Measurements from ENCODE around the gene ENOX1.
"Not testable (repeated sequence)": the region's sequence is repeated elsewhere in the genome, so short reads cannot be mapped to it uniquely, and the experiment has no call there.

The ENOX1 gene

DNA sequence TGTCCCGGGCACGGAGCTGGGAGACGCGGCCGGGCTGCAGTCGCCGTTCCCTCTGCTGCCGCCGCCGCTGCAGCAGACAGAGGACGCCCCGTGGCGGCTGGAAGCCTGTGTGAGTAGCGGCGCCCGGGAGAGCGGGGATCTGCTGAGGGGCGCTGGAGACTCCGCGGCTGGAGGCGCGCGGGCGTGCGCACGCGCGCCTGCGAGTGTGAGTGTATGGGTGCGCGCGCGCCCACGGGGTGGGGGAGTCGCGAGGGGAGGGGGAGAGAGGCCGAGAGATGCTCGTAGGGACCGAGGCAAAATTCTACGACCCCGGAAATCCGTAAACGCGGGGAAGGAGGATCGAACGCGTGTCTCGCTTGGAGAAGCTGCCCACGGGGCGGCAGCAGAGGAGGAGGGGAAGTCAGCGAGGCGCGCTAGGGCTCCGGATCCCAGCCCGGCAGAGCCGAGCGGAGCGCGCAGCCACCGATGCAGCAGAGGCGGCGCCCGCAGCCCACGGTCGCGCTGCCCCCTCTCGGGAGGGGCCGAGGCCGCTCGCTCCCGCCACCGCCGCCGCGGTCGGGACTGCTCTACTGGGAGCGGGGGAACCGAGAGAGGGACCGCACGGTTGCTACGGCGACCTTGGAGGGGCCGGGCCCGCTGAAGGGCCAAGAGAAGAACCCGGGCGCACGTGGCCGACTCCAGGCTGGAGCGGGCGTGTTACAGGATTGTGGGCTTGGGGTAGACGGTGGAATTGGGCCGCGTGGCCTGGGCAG is at the start of gene ENOX1:
ENOX1 (minus strand) TSS at position 207 of the 752 bp plus-strand sequence.
- DNase-seq (ENCODE audit: low read depth in 2 of 2), result peak in 1 of 2 experiments; percentile 30

GRCh38 chr13:43835701-43836100 is 48.9 kb upstream of the ENOX1 start:
- no peak for DNase-seq (ENCODE audit: low read depth in 2 of 2)

GRCh38 chr13:43831088-43831487 is 44.3 kb upstream of the ENOX1 start:
- DNase-seq (ENCODE audit: low read depth in 2 of 2), result no peak

DNA sequence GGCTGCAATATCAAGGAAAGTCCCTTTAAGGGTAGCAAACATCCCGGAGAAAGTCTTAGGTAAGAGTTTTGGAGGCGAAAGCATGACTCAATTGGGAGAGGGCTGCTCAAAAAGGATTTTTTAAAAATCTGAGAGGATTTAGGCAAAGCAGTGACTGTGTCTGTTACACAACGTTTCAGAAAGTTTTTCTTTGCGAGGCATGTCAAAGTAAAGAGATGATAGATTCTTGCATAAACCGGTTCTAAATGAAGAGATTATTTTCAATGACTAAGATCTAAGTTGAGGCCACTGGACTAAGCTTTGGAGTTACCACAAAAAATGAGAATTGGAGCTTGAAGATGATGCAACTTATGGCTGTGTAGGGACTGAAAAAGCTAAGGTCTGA is 43.7 kb upstream of the ENOX1 start:
- no peak for DNase-seq (ENCODE audit: low read depth in 2 of 2)

DNA sequence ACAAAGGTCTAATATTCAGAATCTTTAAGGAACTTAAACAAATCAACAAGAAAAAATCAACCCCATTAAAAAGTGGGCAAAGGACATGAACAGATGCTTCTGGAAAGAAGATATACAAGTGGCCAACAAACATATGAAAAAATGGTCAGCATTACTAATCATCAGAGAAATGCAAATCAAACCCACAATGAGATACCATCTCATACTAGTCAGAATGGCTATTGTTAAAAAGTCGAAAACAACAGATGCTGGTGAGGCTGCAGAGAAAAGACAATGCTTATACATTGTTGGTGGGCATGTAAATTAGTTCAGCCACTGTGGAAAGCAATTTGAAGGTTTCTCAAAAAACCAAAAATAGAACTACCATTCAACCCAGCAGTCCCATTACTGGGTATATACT is 37.9 kb upstream of the ENOX1 start:
- DNase-seq (ENCODE audit: low read depth in 2 of 2), result not testable (repeated sequence)

DNA sequence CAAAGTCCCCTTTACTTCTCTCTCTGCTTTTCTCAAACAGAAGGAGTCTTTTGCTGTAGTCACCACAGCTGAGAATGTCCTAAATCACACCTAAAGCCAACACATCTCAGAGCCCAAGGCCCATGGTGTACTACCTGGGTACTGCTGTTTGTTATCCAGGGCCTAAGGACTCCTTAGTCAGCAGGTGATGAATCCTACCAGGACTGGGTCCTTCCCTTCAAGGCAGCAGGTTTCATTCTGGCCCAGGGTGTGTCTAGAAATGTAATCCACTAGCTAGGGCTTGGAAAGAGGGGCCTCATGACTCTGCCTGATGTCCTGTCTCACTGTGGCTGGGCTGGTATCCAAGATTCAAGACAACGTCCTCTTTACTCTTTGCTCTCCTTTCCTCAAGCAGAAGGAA is 36.2 kb upstream of the ENOX1 start:
- no peak for DNase-seq (ENCODE audit: low read depth in 2 of 2)

- DNase-seq (ENCODE audit: low read depth in 2 of 2), result no peak
These were observed 29.7 kb upstream of the ENOX1 start for GRCh38 chr13:43816401-43816889.

GRCh38 chr13:43815204-43815603 is 28.4 kb upstream of the ENOX1 start:
- DNase-seq (ENCODE audit: low read depth in 2 of 2), result no peak

- DNase-seq (ENCODE audit: low read depth in 2 of 2), result no peak
These were observed 21.9 kb upstream of the ENOX1 start for GRCh38 chr13:43808676-43809075.

DNA sequence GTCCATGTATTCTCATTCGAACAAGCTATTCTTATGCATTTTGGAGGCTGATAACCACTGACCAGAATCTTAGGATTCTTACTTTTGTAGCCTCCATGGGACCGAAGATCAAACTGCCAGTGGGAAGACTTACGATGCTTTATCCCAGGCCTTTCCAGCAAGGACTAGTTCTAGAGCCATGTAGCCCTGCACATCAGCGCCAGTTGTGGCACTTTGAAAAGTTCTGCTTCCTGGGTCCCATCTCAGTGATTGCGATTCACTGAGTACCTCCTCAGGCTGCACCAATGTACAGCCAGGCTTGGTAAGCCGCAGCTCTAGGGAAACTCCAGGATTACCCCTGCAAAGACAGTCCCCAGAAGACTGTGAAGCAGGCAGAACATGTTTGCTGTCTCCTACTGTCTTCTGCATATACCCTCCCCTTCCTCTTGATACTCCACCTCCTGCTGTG is 18.9 kb upstream of the ENOX1 start:
- DNase-seq (ENCODE audit: low read depth in 2 of 2), result no peak

- no peak for DNase-seq (ENCODE audit: low read depth in 2 of 2)
These were observed 18.3 kb upstream of the ENOX1 start for GRCh38 chr13:43805071-43805468.

- DNase-seq (ENCODE audit: low read depth in 2 of 2), result no peak
These were observed 17.8 kb upstream of the ENOX1 start for GRCh38 chr13:43804461-43805070.

- DNase-seq (ENCODE audit: low read depth in 2 of 2), result no peak
These were observed 15.7 kb upstream of the ENOX1 start for GRCh38 chr13:43802511-43802910.

DNA sequence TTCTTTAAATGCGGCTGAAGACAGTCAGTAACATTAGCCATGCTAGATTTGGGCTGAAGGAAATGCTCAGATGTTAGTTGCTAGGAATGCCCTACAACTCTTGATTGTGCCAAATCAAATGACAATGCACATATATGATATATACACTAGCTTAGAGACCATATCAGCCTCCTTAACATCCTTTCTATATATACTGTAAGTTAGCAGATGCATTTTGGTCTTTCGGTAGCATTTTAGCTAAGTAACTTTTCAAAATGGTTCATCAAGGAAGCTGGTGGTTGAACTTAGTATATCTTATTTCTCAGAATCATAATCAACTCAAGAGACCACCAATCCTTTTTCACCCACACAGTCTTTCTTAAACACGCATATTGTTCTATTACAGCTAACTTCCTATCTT is 14.1 kb upstream of the ENOX1 start:
- DNase-seq (ENCODE audit: low read depth in 2 of 2), result no peak

- no peak for DNase-seq (ENCODE audit: low read depth in 2 of 2)
These were observed 12.4 kb upstream of the ENOX1 start for GRCh38 chr13:43799191-43799590.

- no peak for DNase-seq (ENCODE audit: low read depth in 2 of 2)
These were observed 11.1 kb upstream of the ENOX1 start for GRCh38 chr13:43797869-43798268.

- no peak for DNase-seq (ENCODE audit: low read depth in 2 of 2)
These were observed 10.4 kb upstream of the ENOX1 start for GRCh38 chr13:43797159-43797558.

GRCh38 chr13:43794416-43794815 is 7.6 kb upstream of the ENOX1 start:
- no peak for DNase-seq (ENCODE audit: low read depth in 2 of 2)

DNA sequence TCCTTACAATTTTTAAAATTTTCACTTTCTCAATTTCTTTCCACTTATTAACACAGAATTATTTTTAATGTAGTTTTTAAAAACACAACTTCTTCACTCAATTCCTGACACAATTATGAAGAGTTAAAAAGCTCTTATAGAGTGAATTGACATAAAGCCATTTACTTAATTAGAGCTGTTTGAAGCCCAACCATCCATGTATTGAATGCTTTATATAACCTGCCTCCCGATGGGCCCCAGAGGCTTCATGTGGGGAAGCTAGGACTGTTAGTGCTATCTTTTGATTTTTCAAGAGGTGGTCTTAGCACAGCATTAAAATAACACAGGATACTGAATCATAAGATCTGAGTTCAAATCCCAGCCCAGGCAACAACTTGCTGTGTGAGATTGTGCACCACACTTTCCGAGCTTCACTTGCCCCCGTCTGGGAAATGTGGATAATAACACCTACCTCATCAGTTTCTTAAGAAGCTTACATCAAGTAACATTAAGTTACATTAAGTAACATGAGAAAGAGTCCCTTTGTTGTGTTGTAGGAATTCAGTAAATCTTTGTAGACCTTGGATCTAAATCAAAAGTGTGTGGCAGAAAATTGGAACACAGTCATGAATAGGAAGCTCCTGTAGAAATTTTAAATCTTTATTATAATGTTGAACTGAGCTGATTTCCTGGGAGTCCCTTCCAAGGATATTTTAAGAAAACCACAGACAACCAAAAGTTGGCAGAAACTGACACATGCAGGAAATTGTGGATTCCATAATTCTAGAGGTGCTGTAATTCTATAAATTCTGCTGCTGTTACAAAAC is 5.5 kb upstream of the ENOX1 start:
- no peak for DNase-seq (ENCODE audit: low read depth in 2 of 2)

DNA sequence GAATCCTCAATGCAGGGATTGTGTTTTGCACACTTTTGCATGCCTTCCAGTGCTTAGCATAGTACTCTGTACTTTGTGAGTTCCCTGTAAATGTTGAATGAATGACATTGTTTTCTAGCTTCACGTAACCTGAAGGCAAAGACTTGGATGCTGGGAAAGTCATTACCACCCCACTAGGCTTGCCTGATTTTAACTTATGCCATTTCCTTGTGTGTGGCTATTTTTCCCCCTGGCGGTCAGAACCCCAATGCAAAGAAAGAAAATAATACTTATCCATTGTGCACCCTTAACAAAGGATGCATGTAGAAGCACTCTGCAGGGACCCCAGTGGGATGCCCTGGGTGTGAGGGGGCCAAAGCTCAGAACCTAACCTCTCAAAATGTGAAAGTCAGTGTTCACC is 1.2 kb upstream of the ENOX1 start:
- DNase-seq (ENCODE audit: low read depth in 2 of 2), result no peak

DNA sequence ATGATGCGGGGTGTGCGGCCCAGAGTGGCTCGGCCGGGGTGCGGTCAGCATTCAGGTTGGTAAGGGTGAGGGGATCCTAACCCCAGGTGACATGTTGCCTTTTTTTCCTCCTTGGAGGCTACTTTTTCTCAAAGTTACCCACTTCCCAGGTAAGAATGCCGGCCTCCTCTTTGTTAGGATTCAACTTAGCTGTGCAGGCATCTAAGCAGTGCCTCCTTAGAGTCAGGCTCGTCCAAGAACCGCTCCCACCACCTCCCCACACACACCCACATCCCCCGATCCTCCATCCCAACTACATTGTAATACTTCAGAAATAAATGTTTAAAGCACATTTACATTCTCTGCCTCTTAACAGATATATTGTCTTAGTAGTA is 733 bp upstream of the ENOX1 start:
- no peak for DNase-seq (ENCODE audit: low read depth in 2 of 2)

- no peak for DNase-seq (ENCODE audit: low read depth in 2 of 2)
These were observed 353 bp downstream of the ENOX1 start for GRCh38 chr13:43786472-43786765.
